GM19239 (cell line): ENCODE results near the gene ZNF66.
A peak's percentile ranks its signal among the peaks of the same experiment; 100 is the strongest.
"Not testable (repeated sequence)": the region's sequence is repeated elsewhere in the genome, so short reads cannot be mapped to it uniquely, and the experiment has no call there.

ENCODE experiments used
- DNase-seq: peaks from one replicate; pipeline ENCODE4 v3.0.0; 2011; ENCODE audit warnings: low spot score; ENCODE audit not compliant: insufficient read length
- FAIRE-seq: peaks from 2 replicates; lab custom pipeline; 2011; peaks lifted over from hg19 to GRCh38; lab: Jason Lieb, UNC

ZNF66 gene

GRCh38 chr19:20776083-20777076 lies at the start of gene ZNF66:
ZNF66 (plus strand) TSS chr19:20776304; CDS start chr19:20776448, 144 bp downstream.
- peak; percentile 93 for FAIRE-seq
- DNase-seq, result peak; percentile 56

GRCh38 chr19:20750169-20750568 lies 25.9 kb upstream of the ZNF66 start:
- FAIRE-seq, DNase-seq: not testable (repeated sequence)

- FAIRE-seq, DNase-seq: not testable (repeated sequence)
Measured at GRCh38 chr19:20752291-20752690, 23.8 kb upstream of the ZNF66 start.

GRCh38 chr19:20769225-20769736 lies 6.8 kb upstream of the ZNF66 start:
- DNase-seq, FAIRE-seq: not testable (repeated sequence)

- DNase-seq, result no peak
- FAIRE-seq, result no peak
Measured at GRCh38 chr19:20787786-20788185, 11.7 kb downstream of the ZNF66 start.

GRCh38 chr19:20791806-20792205 lies 15.7 kb downstream of the ZNF66 start:
- no peak for DNase-seq
- FAIRE-seq, result no peak

GRCh38 chr19:20806311-20807262 lies 30.5 kb downstream of the ZNF66 start:
- DNase-seq, FAIRE-seq: not testable (repeated sequence)

- FAIRE-seq (no peak), DNase-seq (no peak)
Measured at GRCh38 chr19:20840371-20840770, 64.3 kb downstream of the ZNF66 start.
